ENCODE measurements around the gene SFI1.
"Not testable (repeated sequence)": the region's sequence is repeated elsewhere in the genome, so short reads cannot be mapped to it uniquely, and the experiment has no call there.

DNA sequence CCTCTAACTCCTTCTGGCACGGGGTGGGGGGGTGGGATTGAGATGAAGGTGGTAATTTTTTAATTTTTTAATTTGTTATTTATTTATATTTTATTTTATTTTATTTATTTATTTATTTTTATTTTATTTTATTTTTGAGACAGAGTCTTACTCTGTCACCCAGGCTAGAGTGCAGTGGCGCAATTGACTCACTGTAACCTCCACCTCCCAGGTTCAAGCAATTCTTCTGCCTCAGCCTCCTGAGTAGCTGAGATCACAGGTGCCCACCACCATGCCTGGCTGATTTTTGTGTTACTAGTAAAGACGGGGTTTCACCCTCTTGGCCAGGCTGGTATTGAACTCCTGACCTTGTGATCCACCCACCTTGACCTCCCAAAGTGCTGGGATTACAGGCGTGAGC is 43.8 kb downstream of the SFI1 start:
- TF ChIP-seq POLR2A (IDR thresholded peaks at IDR 0.05; ENCODE audit: low read length); GATA1 (IDR thresholded peaks at IDR 0.05; ENCODE audit: low read depth, low read length): not testable (repeated sequence)
